Vagina (tissue), 2 donors: ENCODE data around the gene GCNT4. TPM values are rescaled to one million over a fixed set of nuclear protein-coding genes. Genes with fewer than 3 reads are reported as not detected.
"Not testable (repeated sequence)": the region's sequence is repeated elsewhere in the genome, so short reads cannot be mapped to it uniquely, and the experiment has no call there.

Experiments
- DNase-seq, 2 donors: peaks; one replicate each; pipeline ENCODE4 v3.0.0-alpha.2; 2017; ENCODE audit errors: extremely low spot score in 2 of 2
- H3K27ac ChIP-seq: fragments of 200-600 bp; sonication (generic); one replicate; pipeline ENCODE4 v1.5.1; 2019
- H3K27me3 ChIP-seq: fragments of 200-600 bp; sonication (generic); one replicate; pipeline ENCODE4 v1.5.1; 2019
- H3K36me3 ChIP-seq, 2 donors: fragments of 200-600 bp; sonication (generic); one replicate each; pipeline ENCODE4 v1.5.1; 2017 to 2019
- H3K4me1 ChIP-seq: fragments of 200-600 bp; sonication (generic); one replicate; pipeline ENCODE4 v1.5.1; 2019
- H3K4me3 ChIP-seq, 2 donors: fragments of 200-600 bp; sonication (generic); 1 replicate in 1 of 2; 2 replicates in 1 of 2; pipeline ENCODE4 v1.5.1; 2016 to 2019
- H3K9me3 ChIP-seq: fragments of 200-600 bp; sonication (generic); one replicate; pipeline ENCODE4 v1.5.1; 2019
- POLR2A ChIP-seq, 2 donors: fragments of 450-650 bp; IDR thresholded peaks; one replicate each; pipeline ENCODE4 v1.6.1; 2017; ENCODE audit warnings: antibody characterized with exemption in 2 of 2, mild to moderate bottlenecking in 2 of 2, moderate library complexity in 2 of 2
- POLR2AphosphoS5 ChIP-seq, 2 donors: sonication (generic); formaldehyde crosslinking; IDR thresholded peaks; one replicate each; pipeline ENCODE4 v1.9.0; 2017; ENCODE audit warnings: antibody characterized with exemption in 2 of 2, mild to moderate bottlenecking in 2 of 2, low read depth in 1 of 2; ENCODE audit not compliant: insufficient read depth in 1 of 2
- intact Hi-C: fragments of 100-400 bp; cut with DNase I; formaldehyde crosslinking; loops from one replicate; pipeline ENCODE4 v1.15.1; 2023
- total RNA-seq: library from RNA; depleted of rRNA; stranded (reverse); fragments of >200 nt; gene quantifications from one replicate; pipeline ENCODE4 v1.2.3, GENCODE V29; 2016
- TF ChIP-seq, protein P1 (sequence below), 3 experiments: fragments of 450-650 bp in 2 of 3; fragments of 200-600 bp in 1 of 3; sonication (generic) in 1 of 3; IDR thresholded peaks; one replicate each; pipeline ENCODE4 v1.5.1; 2017 to 2019; ENCODE audit warnings: antibody characterized with exemption in 3 of 3, mild to moderate bottlenecking in 2 of 3, moderate library complexity in 2 of 3

GCNT4 gene
- 2.5 TPM for total RNA-seq

- Histone ChIP-seq H3K4me3 (peak within 1 kb of the TSS; percentile 84 to 90), H3K27me3 (no peaks in the 10 kb centered on the region), H3K36me3 (no peaks in the 10 kb centered on the region), H3K4me1 (peaks cover 48% of the 10 kb centered on the region), H3K27ac (peak within 1 kb of the TSS; percentile 97), H3K9me3 (no peaks in the 10 kb centered on the region)
- intact Hi-C loops: no loop called here
- DNase-seq: no peak
- TF ChIP-seq, protein P1, sequence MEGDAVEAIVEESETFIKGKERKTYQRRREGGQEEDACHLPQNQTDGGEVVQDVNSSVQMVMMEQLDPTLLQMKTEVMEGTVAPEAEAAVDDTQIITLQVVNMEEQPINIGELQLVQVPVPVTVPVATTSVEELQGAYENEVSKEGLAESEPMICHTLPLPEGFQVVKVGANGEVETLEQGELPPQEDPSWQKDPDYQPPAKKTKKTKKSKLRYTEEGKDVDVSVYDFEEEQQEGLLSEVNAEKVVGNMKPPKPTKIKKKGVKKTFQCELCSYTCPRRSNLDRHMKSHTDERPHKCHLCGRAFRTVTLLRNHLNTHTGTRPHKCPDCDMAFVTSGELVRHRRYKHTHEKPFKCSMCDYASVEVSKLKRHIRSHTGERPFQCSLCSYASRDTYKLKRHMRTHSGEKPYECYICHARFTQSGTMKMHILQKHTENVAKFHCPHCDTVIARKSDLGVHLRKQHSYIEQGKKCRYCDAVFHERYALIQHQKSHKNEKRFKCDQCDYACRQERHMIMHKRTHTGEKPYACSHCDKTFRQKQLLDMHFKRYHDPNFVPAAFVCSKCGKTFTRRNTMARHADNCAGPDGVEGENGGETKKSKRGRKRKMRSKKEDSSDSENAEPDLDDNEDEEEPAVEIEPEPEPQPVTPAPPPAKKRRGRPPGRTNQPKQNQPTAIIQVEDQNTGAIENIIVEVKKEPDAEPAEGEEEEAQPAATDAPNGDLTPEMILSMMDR (IDR thresholded peaks at IDR 0.05): no peak
- peak in 1 of 2 donors; percentile 62 for TF ChIP-seq POLR2AphosphoS5 (IDR thresholded peaks at IDR 0.05; ENCODE audit: insufficient read depth in 1 of 2, low read depth in 1 of 2)
Measured at GRCh38 chr5:75052192-75053053, at the start of gene GCNT4. Gene GCNT4 (minus strand): TSS chr5:75052558. CDS start chr5:75030037, 22,521 bp downstream.

GRCh38 chr5:75095956-75096355 is 43.6 kb upstream of the GCNT4 start:
- DNase-seq, H3K9me3 ChIP-seq, H3K4me3 ChIP-seq, H3K4me1 ChIP-seq, H3K27ac ChIP-seq, H3K27me3 ChIP-seq, intact Hi-C loops, H3K36me3 ChIP-seq: not testable (repeated sequence)

GRCh38 chr5:75091597-75091996 is 39.2 kb upstream of the GCNT4 start:
- no peak overlapping the region for H3K4me3 ChIP-seq
- H3K27ac ChIP-seq: no peak overlapping the region
- no peaks in the 10 kb centered on the region for H3K4me1 ChIP-seq
- H3K9me3 ChIP-seq: no peaks in the 10 kb centered on the region
- no peaks in the 10 kb centered on the region for H3K27me3 ChIP-seq
- intact Hi-C loops: no loop called here
- no peak for TF ChIP-seq POLR2AphosphoS5 (IDR thresholded peaks at IDR 0.05; ENCODE audit: insufficient read depth in 1 of 2, low read depth in 1 of 2)
- TF ChIP-seq POLR2A (IDR thresholded peaks at IDR 0.05): no peak
- TF ChIP-seq, protein P1 (IDR thresholded peaks at IDR 0.05): no peak
- H3K36me3 ChIP-seq: no peaks in the 10 kb centered on the region
- DNase-seq: no peak

- intact Hi-C loops: no loop called here
- Histone ChIP-seq H3K36me3 (no peaks in the 10 kb centered on the region), H3K27ac (no peak overlapping the region), H3K4me3 (no peak overlapping the region), H3K9me3 (no peaks in the 10 kb centered on the region), H3K4me1 (no peaks in the 10 kb centered on the region), H3K27me3 (no peaks in the 10 kb centered on the region)
- no peak for DNase-seq
- TF ChIP-seq POLR2AphosphoS5 (IDR thresholded peaks at IDR 0.05; ENCODE audit: insufficient read depth in 1 of 2, low read depth in 1 of 2) (no peak), POLR2A (IDR thresholded peaks at IDR 0.05) (no peak)
- TF ChIP-seq, protein P1 (IDR thresholded peaks at IDR 0.05): no peak
Measured at GRCh38 chr5:75089662-75090061, 37.3 kb upstream of the GCNT4 start.

DNA sequence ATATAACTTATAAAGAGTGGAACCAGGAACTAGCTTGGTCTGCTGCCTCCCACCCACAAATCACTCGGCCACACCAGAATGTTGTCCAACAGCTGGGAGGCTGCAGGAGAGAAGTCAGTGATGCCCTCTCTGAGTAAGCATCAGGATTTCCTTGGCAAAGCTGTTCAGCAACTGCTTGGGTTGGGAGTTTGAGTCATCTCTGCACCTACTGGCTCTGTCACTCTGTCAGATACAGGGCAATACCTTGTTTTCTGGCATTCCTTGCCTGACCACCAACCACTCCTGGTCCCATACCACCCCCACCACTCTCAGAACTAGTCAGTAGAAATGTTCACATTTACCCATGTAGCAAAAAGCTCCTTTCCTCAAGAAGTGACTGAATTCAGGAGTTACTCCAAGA is 36.8 kb upstream of the GCNT4 start:
- Histone ChIP-seq H3K4me3 (no peak overlapping the region), H3K27me3 (no peaks in the 10 kb centered on the region), H3K4me1 (no peaks in the 10 kb centered on the region), H3K9me3 (no peaks in the 10 kb centered on the region), H3K36me3 (no peaks in the 10 kb centered on the region), H3K27ac (no peak overlapping the region)
- intact Hi-C loops: no loop called here
- no peak for DNase-seq
- TF ChIP-seq POLR2A (IDR thresholded peaks at IDR 0.05) (no peak), POLR2AphosphoS5 (IDR thresholded peaks at IDR 0.05; ENCODE audit: insufficient read depth in 1 of 2, low read depth in 1 of 2) (no peak)
- TF ChIP-seq, protein P1 (IDR thresholded peaks at IDR 0.05): no peak
